Right lobe of liver (tissue), 4 donors: Measurements from ENCODE around the gene SOX8.

Source experiments
- CTCF ChIP-seq, 4 donors: fragments of 200-600 bp in 3 of 4; fragments of 450-650 bp in 1 of 4; IDR thresholded peaks; one replicate each; pipeline versions ENCODE4 v1.5.1 to v1.8.0; 2016 to 2022; ENCODE audit warnings: antibody characterized with exemption in 4 of 4, mild to moderate bottlenecking in 2 of 4
- POLR2A ChIP-seq: fragments of 450-650 bp; IDR thresholded peaks from one replicate; pipeline ENCODE4 v1.6.1; 2017; ENCODE audit warnings: antibody characterized with exemption, mild to moderate bottlenecking
- donor health status: DM: no; HTN: no; CAD: no.
- donor health status: DM: no; HTN: no; CAD: no.
- donor health status: DM: no; HTN: yes; CAD: no.

GRCh38 chr16:977081-977701, 4.4 kb upstream of the SOX8 start:
- no peak for TF ChIP-seq CTCF (IDR thresholded peaks at IDR 0.05)
- TF ChIP-seq POLR2A, result no peak
